OCI-LY3 (cell line): ENCODE measurements around the gene NOL11.
"Not testable (repeated sequence)": the region's sequence is repeated elsewhere in the genome, so short reads cannot be mapped to it uniquely, and the experiment has no call there.

ENCODE experiments used
- H2AFZ ChIP-seq: fragments of 200-600, 300-600 bp; shearing (Covaris generic); 2 replicates; pipeline ENCODE4 v1.6.0; 2014; ENCODE audit warnings: antibody characterized with exemption, low read depth, low read length
- H3K27ac ChIP-seq: fragments of 200-600, 300-600 bp; sonication (generic); 2 replicates; pipeline ENCODE4 v1.5.1; 2014; ENCODE audit warnings: mild to moderate bottlenecking, low read length, moderate library complexity, mixed read lengths
- H3K27me3 ChIP-seq: fragments of 200-600, 300-600 bp; sonication (generic); 2 replicates; pipeline ENCODE4 v1.6.1; 2014; ENCODE audit warnings: low read depth, low read length, mixed read lengths
- H3K36me3 ChIP-seq: fragments of 200-600, 300-600 bp; sonication (generic); replicated peaks from 2 replicates; pipeline ENCODE3; 2014; ENCODE audit warnings: low read depth, low read length, mixed read lengths
- H3K4me1 ChIP-seq: fragments of 300-600, 200-600 bp; sonication (generic); 2 replicates; pipeline ENCODE4 v1.6.1; 2014; ENCODE audit warnings: low read length, mixed read lengths
- H3K4me2 ChIP-seq: fragments of 200-600, 300-600 bp; sonication (generic); 2 replicates; pipeline ENCODE4 v1.6.1; 2014; ENCODE audit warnings: low read length, mixed read lengths
- H3K4me3 ChIP-seq: fragments of 300-600, 200-600 bp; sonication (generic); 2 replicates; pipeline ENCODE4 v1.5.1; 2014; ENCODE audit warnings: antibody characterized with exemption, mild to moderate bottlenecking, low read length, moderate library complexity
- H3K79me2 ChIP-seq: fragments of 300-600, 200-600 bp; shearing (Covaris generic); 2 replicates; pipeline ENCODE4 v1.6.1; 2014; ENCODE audit warnings: mild to moderate bottlenecking, low read length, mixed read lengths
- H3K9ac ChIP-seq: fragments of 300-600, 200-600 bp; shearing (Covaris generic); 2 replicates; pipeline ENCODE4 v1.6.0; 2014; ENCODE audit warnings: mild to moderate bottlenecking, low read length, moderate library complexity
- H3K9me3 ChIP-seq: fragments of 200-600, 300-600 bp; shearing (Covaris generic); 2 replicates; pipeline ENCODE4 v1.6.1; 2014; ENCODE audit warnings: low read length, mixed read lengths; ENCODE audit not compliant: insufficient read depth
- H4K20me1 ChIP-seq: fragments of 200-600, 300-600 bp; sonication (generic); 2 replicates; pipeline ENCODE4 v1.6.1; 2016; ENCODE audit warnings: low read length, mixed read lengths; ENCODE audit not compliant: insufficient read depth
- CTCF ChIP-seq: fragments of 200-600, 300-600 bp; sonication (generic); IDR thresholded peaks from 2 replicates; pipeline ENCODE4 v1.5.1; 2014; ENCODE audit warnings: antibody characterized with exemption, low read length, low read depth
- EZH2phosphoT487 ChIP-seq: fragments of 200-600 bp; shearing (Covaris generic); IDR thresholded peaks from 2 replicates; pipeline ENCODE4 v1.6.1; 2018; ENCODE audit warnings: antibody characterized with exemption, mixed run types, low read depth

The NOL11 gene

GRCh38 chr17:67696853-67697498 is 20.8 kb upstream of the NOL11 start:
- Histone ChIP-seq H3K27ac (no peak overlapping the region), H3K9ac (no peak overlapping the region), H3K9me3 (no peaks in the 10 kb centered on the region), H4K20me1 (no peaks in the 10 kb centered on the region), H3K4me1 (no peaks in the 10 kb centered on the region), H3K27me3 (no peaks in the 10 kb centered on the region), H3K4me2 (no peak overlapping the region), H2AFZ (no peak overlapping the region), H3K79me2 (no peaks in the 10 kb centered on the region), H3K4me3 (no peak overlapping the region), H3K36me3 (no peaks in the 10 kb centered on the region)
- TF ChIP-seq CTCF, result no peak
- TF ChIP-seq EZH2phosphoT487, result no peak

- Histone ChIP-seq H4K20me1 (no peaks in the 10 kb centered on the region), H3K4me2 (no peak overlapping the region), H3K4me1 (no peaks in the 10 kb centered on the region), H2AFZ (no peak overlapping the region), H3K4me3 (no peak overlapping the region), H3K9ac (no peak overlapping the region), H3K79me2 (no peaks in the 10 kb centered on the region), H3K27ac (no peak overlapping the region), H3K36me3 (no peaks in the 10 kb centered on the region), H3K9me3 (no peaks in the 10 kb centered on the region), H3K27me3 (no peaks in the 10 kb centered on the region)
- TF ChIP-seq CTCF, result no peak
- no peak for TF ChIP-seq EZH2phosphoT487
Observed at GRCh38 chr17:67700037-67700724, 17.6 kb upstream of the NOL11 start.

GRCh38 chr17:67700725-67701119 is 17.0 kb upstream of the NOL11 start:
- H3K9me3 ChIP-seq, result no peaks in the 10 kb centered on the region
- no peak overlapping the region for H3K4me3 ChIP-seq
- no peaks in the 10 kb centered on the region for H4K20me1 ChIP-seq
- H3K9ac ChIP-seq, result no peak overlapping the region
- H3K27me3 ChIP-seq, result no peaks in the 10 kb centered on the region
- H3K36me3 ChIP-seq, result no peaks in the 10 kb centered on the region
- no peaks in the 10 kb centered on the region for H3K4me1 ChIP-seq
- H2AFZ ChIP-seq, result no peak overlapping the region
- no peaks in the 10 kb centered on the region for H3K79me2 ChIP-seq
- no peak overlapping the region for H3K4me2 ChIP-seq
- no peak overlapping the region for H3K27ac ChIP-seq
- TF ChIP-seq EZH2phosphoT487, result no peak
- TF ChIP-seq CTCF, result no peak

- H3K9me3 ChIP-seq, H3K9ac ChIP-seq, H4K20me1 ChIP-seq, H3K36me3 ChIP-seq, H2AFZ ChIP-seq, H3K27ac ChIP-seq, H3K4me2 ChIP-seq, H3K27me3 ChIP-seq, H3K4me1 ChIP-seq, H3K79me2 ChIP-seq, H3K4me3 ChIP-seq: not testable (repeated sequence)
Observed at GRCh38 chr17:67702861-67703260, 14.9 kb upstream of the NOL11 start.
